H9 (cell line): ENCODE measurements around the gene SEC16B. TPM values are rescaled to one million over a fixed set of nuclear protein-coding genes. Genes with fewer than 3 reads are reported as not detected.

ENCODE experiments used
- DNase-seq: peaks from one replicate; pipeline ENCODE4 v3.0.0-alpha.2; 2017
- H2AFZ ChIP-seq: one replicate; pipeline ENCODE4 v1.6.1; 2013; ENCODE audit warnings: mild to moderate bottlenecking, low read length, control low read depth, moderate library complexity
- H2AK5ac ChIP-seq: 2 replicates; pipeline ENCODE4 v1.6.1; 2013; ENCODE audit warnings: low read length, control low read depth, mixed read lengths; ENCODE audit not compliant: insufficient read length
- H2BK120ac ChIP-seq: one replicate; pipeline ENCODE4 v1.6.1; 2013; ENCODE audit warnings: low read depth, mild to moderate bottlenecking, low read length, control low read depth, inconsistent platforms; ENCODE audit not compliant: poor library complexity, severe bottlenecking
- H2BK12ac ChIP-seq: 2 replicates; pipeline ENCODE4 v1.6.1; 2013; ENCODE audit warnings: low read length, control low read depth, mixed read lengths, low read depth; ENCODE audit not compliant: insufficient read length
- H2BK15ac ChIP-seq: 2 replicates; pipeline ENCODE4 v1.6.1; 2013; ENCODE audit warnings: low read depth, low read length, control low read depth
- H2BK20ac ChIP-seq: one replicate; pipeline ENCODE4 v1.6.1; 2013; ENCODE audit warnings: low read depth, mild to moderate bottlenecking, low read length, control low read depth, inconsistent platforms; ENCODE audit not compliant: poor library complexity, severe bottlenecking
- H2BK5ac ChIP-seq: 2 replicates; pipeline ENCODE4 v1.6.1; 2013; ENCODE audit warnings: low read length, control low read depth, mixed read lengths; ENCODE audit not compliant: insufficient read length
- H3K14ac ChIP-seq: 2 replicates; pipeline ENCODE4 v1.6.1; 2013; ENCODE audit warnings: low read length, control low read depth; ENCODE audit not compliant: insufficient read depth
- H3K18ac ChIP-seq: 2 replicates; pipeline ENCODE4 v1.6.1; 2013; ENCODE audit warnings: low read depth, mild to moderate bottlenecking, mixed read lengths, low read length, control low read depth; ENCODE audit not compliant: insufficient read length
- H3K23ac ChIP-seq: 2 replicates; pipeline ENCODE4 v1.6.1; 2013; ENCODE audit warnings: low read length, control low read depth, mixed read lengths, low read depth; ENCODE audit not compliant: insufficient read length
- H3K23me2 ChIP-seq: 2 replicates; pipeline ENCODE4 v1.6.1; 2013; ENCODE audit warnings: low read depth, mild to moderate bottlenecking, mixed read lengths, low read length, control low read depth; ENCODE audit not compliant: insufficient read length, poor library complexity, severe bottlenecking
- H3K27ac ChIP-seq: 2 replicates; pipeline ENCODE4 v1.5.1; 2013; ENCODE audit warnings: low read length, control low read depth, mixed read lengths, low read depth; ENCODE audit not compliant: insufficient read length
- H3K27me3 ChIP-seq: 2 replicates; pipeline ENCODE4 v1.6.1; 2013; ENCODE audit warnings: low read length, control low read depth, inconsistent platforms; ENCODE audit not compliant: insufficient read depth
- H3K4ac ChIP-seq: 2 replicates; pipeline ENCODE4 v1.6.1; 2013; ENCODE audit warnings: low read depth, mild to moderate bottlenecking, control low read depth, inconsistent platforms, low read length, moderate library complexity
- H3K4me1 ChIP-seq: 2 replicates; pipeline ENCODE4 v1.6.1; 2013; ENCODE audit warnings: low read length, control low read depth, inconsistent platforms; ENCODE audit not compliant: insufficient read depth
- H3K4me2 ChIP-seq: 2 replicates; pipeline ENCODE4 v1.6.1; 2013; ENCODE audit warnings: low read length, control low read depth, mixed read lengths; ENCODE audit not compliant: insufficient read length, insufficient read depth
- H3K56ac ChIP-seq: 2 replicates; pipeline ENCODE4 v1.6.1; 2013; ENCODE audit warnings: low read depth, mild to moderate bottlenecking, mixed read lengths, low read length, control low read depth; ENCODE audit not compliant: insufficient read length
- H3K79me1 ChIP-seq: 2 replicates; pipeline ENCODE4 v1.6.1; 2013; ENCODE audit warnings: low read depth, mild to moderate bottlenecking, moderate library complexity, low read length, control low read depth, inconsistent platforms; ENCODE audit not compliant: insufficient read depth, poor library complexity, severe bottlenecking
- H3K79me2 ChIP-seq: 2 replicates; pipeline ENCODE4 v1.6.1; 2013; ENCODE audit warnings: low read length, control low read depth, inconsistent platforms; ENCODE audit not compliant: insufficient read depth
- H3K9ac ChIP-seq: 2 replicates; pipeline ENCODE4 v1.6.1; 2013; ENCODE audit warnings: low read length, control low read depth, mixed read lengths; ENCODE audit not compliant: insufficient read length; ENCODE audit errors: extremely low read depth
- H3K9me3 ChIP-seq: one replicate; pipeline ENCODE4 v1.6.1; 2013; ENCODE audit warnings: low read depth, low read length, inconsistent platforms; ENCODE audit not compliant: control insufficient read depth
- H3T11ph ChIP-seq: one replicate; pipeline ENCODE4 v1.6.1; 2013; ENCODE audit warnings: mild to moderate bottlenecking, low read length, control low read depth, inconsistent platforms
- H4K20me1 ChIP-seq: one replicate; pipeline ENCODE4 v1.6.1; 2013; ENCODE audit not compliant: control insufficient read depth, insufficient read length, insufficient read depth
- H4K5ac ChIP-seq: 2 replicates; pipeline ENCODE4 v1.6.1; 2013; ENCODE audit warnings: low read depth, mild to moderate bottlenecking, mixed read lengths, low read length, control low read depth; ENCODE audit not compliant: insufficient read length
- H4K8ac ChIP-seq: replicated peaks from 2 replicates; pipeline ENCODE4 v1.6.1; 2013; ENCODE audit warnings: low read length, control low read depth, mixed read lengths, low read depth; ENCODE audit not compliant: insufficient read length
- H4K91ac ChIP-seq: 2 replicates; pipeline ENCODE4 v1.6.1; 2013; ENCODE audit warnings: low read depth, mild to moderate bottlenecking, moderate library complexity, mixed read lengths, low read length, control low read depth; ENCODE audit not compliant: insufficient read length
- H3K27ac Mint-ChIP-seq, 3 experiments: 2 replicates in 2 of 3; 3 replicates in 1 of 3; pipeline ENCODE4 v1.8.0; 2020 to 2021; ENCODE audit warnings: mixed read lengths in 3 of 3, mild to moderate bottlenecking in 1 of 3, moderate library complexity in 1 of 3
- H3K27me3 Mint-ChIP-seq: 2 replicates; pipeline ENCODE4 v1.8.0; 2021; ENCODE audit warnings: low read depth, mild to moderate bottlenecking, moderate library complexity, mixed read lengths
- H3K36me3 Mint-ChIP-seq, 3 experiments: 2 replicates in 2 of 3; 3 replicates in 1 of 3; pipeline ENCODE4 v1.8.0; 2020 to 2021; ENCODE audit warnings: low read depth in 3 of 3, mixed read lengths in 3 of 3; ENCODE audit not compliant: insufficient read depth in 1 of 3
- H3K4me1 Mint-ChIP-seq, 2 experiments: 2 replicates each; pipeline ENCODE4 v1.8.0; 2020; ENCODE audit warnings: mixed read lengths in 2 of 2
- H3K4me3 Mint-ChIP-seq, 2 experiments: 2 replicates in 1 of 2; 3 replicates in 1 of 2; pipeline ENCODE4 v1.8.0; 2020 to 2021; ENCODE audit warnings: mild to moderate bottlenecking in 2 of 2, mixed read lengths in 2 of 2, moderate library complexity in 1 of 2
- H3K9me3 Mint-ChIP-seq, 2 experiments: 2 replicates in 1 of 2; 3 replicates in 1 of 2; pipeline ENCODE4 v1.8.0; 2020; ENCODE audit warnings: mild to moderate bottlenecking in 2 of 2, mixed read lengths in 2 of 2, moderate library complexity in 1 of 2
- CTCF ChIP-seq: fragments of 200-600 bp; sonication (generic); conservative IDR thresholded peaks from 3 replicates; pipeline ENCODE4 v1.8.0; 2021; ENCODE audit warnings: antibody characterized with exemption, mild to moderate bottlenecking
- WGBS: extraction: QIAGEN DNeasy Blood & Tissue Kit; methylation state at CpG from one replicate; pipeline ENCODE4 v1.1.7; 2013; ENCODE audit warnings: missing lambda C conversion rate, low lambda C conversion rate, mixed read lengths; ENCODE audit not compliant: insufficient read length; ENCODE audit errors: extremely low coverage; 5-methylcytosine and 5-hydroxymethylcytosine counted together
- total RNA-seq: library from RNA; stranded (reverse); gene quantifications from 2 replicates; pipeline ENCODE4 v1.2.1, GENCODE V29; 2021

Gene SEC16B
- total RNA-seq, 1 experiment from 2014 or later = 0.83 TPM

GRCh38 chr1:177958092-177958491 lies 11.8 kb downstream of the SEC16B start:
- Histone ChIP-seq H3T11ph (no peak overlapping the region), H3K23me2 (no peaks in the 10 kb centered on the region), H3K27ac (no peak overlapping the region), H3K79me1 (no peaks in the 10 kb centered on the region), H3K9ac (no peak overlapping the region), H3K4me1 (peaks cover 8% of the 10 kb centered on the region; the same call in 1 of the 2 replicates), H3K27me3 (no peaks in the 10 kb centered on the region), H4K20me1 (no peaks in the 10 kb centered on the region), H2BK5ac (no peak overlapping the region), H3K14ac (no peak overlapping the region; the same call in 1 of the 2 replicates), H3K56ac (no peak overlapping the region), H3K4me2 (no peak overlapping the region), H4K91ac (no peak overlapping the region), H2BK20ac (no peak overlapping the region), H2AFZ (no peak overlapping the region), H3K9me3 (no peaks in the 10 kb centered on the region), H3K4ac (no peak overlapping the region), H2BK12ac (no peak overlapping the region), H2BK15ac (no peak overlapping the region), H3K18ac (no peak overlapping the region), H4K8ac (no peak overlapping the region), H4K5ac (no peak overlapping the region), H2AK5ac (no peak overlapping the region), H3K79me2 (no peaks in the 10 kb centered on the region), H2BK120ac (no peak overlapping the region), H3K23ac (no peak overlapping the region)
- Mint-ChIP-seq H3K27me3 (no peaks in the 10 kb centered on the region; the same call in 1 of the 2 replicates), H3K36me3 (no peaks in the 10 kb centered on the region), H3K4me1 (peaks cover 14 to 26% of the 10 kb centered on the region in 2 experiments), H3K4me3 (no peak overlapping the region), H3K27ac (no peak overlapping the region), H3K9me3 (no peaks in the 10 kb centered on the region)
- no peak for DNase-seq
- TF ChIP-seq CTCF = no peak
- no CpG with 5 or more reads among the region's 7 CpGs for WGBS
